Kidney epithelial cell (primary cell): ENCODE results near the gene IL20RA. TPM values are rescaled to one million over a fixed set of nuclear protein-coding genes. Genes with fewer than 3 reads are reported as not detected.
A peak's percentile ranks its signal among the peaks of the same experiment; 100 is the strongest.

ENCODE experiments used
- DNase-seq: peaks from one replicate; pipeline ENCODE4 v3.0.0-alpha.2; 2010; ENCODE audit warnings: low read depth
- H3K27me3 ChIP-seq: 2 replicates; pipeline ENCODE4 v1.6.0; 2011; ENCODE audit warnings: low read length; ENCODE audit not compliant: control insufficient read depth, insufficient read depth
- H3K36me3 ChIP-seq: 2 replicates; pipeline ENCODE4 v1.5.1; 2011; ENCODE audit warnings: low read length; ENCODE audit not compliant: control insufficient read depth, insufficient read depth
- H3K4me3 ChIP-seq: 2 replicates; pipeline ENCODE4 v1.5.1; 2011; ENCODE audit warnings: low read depth, mild to moderate bottlenecking, control low read depth, low read length
- total RNA-seq: library from RNA; depleted of rRNA; stranded (reverse); fragments of >200 nt; gene quantifications from 2 replicates; pipeline ENCODE4 v1.2.3, GENCODE V29; 2015
- TF ChIP-seq, protein P1 (sequence below): IDR thresholded peaks from 2 replicates; pipeline ENCODE4 v1.5.1; 2011; ENCODE audit warnings: mild to moderate bottlenecking, moderate library complexity, low read length, control low read depth, inconsistent platforms; ENCODE audit not compliant: insufficient read depth, poor library complexity, severe bottlenecking

IL20RA gene
- total RNA-seq, 1 donor from 2014 or later = 0.46 TPM

DNA sequence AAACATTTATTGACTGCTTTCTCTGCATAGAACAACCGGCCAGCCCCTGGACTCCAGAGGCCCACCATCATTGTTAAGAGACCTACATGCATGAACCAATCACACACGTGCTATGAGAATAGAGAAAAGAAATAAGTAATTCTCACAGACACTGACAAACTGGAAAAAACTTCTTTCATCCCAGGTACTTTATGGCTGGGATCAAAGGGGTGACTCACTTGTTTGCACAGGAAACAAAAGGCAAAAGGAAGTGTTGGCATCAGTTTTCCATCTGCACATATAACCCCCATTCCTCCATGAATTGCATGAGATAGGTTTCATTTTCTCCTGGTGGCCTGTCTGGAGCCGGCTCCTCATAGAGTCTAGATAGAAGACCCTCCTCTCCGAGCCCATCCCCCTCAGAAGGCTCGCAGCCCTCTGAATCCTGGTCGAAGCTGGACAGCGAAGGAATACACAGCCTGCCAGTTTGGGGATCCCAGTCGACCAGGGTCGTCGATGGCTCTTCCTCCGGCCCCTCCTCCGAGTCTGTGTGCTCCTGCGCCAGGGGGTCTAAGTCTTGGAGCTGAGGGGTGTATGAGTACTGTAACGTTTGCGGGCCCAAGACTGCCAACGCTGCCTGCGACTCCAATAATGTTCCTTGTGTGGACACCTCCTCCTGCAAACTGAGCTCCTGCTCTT lies 43.3 kb downstream of the IL20RA start:
- Histone ChIP-seq H3K4me3 (no peak overlapping the region), H3K27me3 (no peaks in the 10 kb centered on the region), H3K36me3 (no peaks in the 10 kb centered on the region)
- DNase-seq = peak; percentile 39
- TF ChIP-seq, protein P1, sequence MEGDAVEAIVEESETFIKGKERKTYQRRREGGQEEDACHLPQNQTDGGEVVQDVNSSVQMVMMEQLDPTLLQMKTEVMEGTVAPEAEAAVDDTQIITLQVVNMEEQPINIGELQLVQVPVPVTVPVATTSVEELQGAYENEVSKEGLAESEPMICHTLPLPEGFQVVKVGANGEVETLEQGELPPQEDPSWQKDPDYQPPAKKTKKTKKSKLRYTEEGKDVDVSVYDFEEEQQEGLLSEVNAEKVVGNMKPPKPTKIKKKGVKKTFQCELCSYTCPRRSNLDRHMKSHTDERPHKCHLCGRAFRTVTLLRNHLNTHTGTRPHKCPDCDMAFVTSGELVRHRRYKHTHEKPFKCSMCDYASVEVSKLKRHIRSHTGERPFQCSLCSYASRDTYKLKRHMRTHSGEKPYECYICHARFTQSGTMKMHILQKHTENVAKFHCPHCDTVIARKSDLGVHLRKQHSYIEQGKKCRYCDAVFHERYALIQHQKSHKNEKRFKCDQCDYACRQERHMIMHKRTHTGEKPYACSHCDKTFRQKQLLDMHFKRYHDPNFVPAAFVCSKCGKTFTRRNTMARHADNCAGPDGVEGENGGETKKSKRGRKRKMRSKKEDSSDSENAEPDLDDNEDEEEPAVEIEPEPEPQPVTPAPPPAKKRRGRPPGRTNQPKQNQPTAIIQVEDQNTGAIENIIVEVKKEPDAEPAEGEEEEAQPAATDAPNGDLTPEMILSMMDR = no peak

DNA sequence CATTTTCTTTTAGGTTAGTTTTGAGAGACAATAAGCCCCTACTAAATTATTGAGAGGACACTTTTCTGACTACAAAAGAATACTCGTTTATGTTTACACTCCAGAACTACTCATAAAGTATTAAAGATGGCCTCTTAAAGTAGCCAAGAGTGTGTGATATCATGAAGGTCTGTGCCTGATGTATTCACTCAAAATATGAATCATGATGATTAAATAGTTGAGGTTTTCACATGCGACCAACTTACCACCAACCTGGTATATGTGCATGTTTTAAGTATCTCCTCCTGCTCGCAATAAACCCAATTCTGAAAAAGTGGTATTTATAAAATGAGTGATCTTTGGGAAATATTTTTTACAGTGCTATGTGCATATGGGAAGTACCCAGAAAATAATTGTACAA lies 43.9 kb downstream of the IL20RA start:
- no peak for DNase-seq
- no peaks in the 10 kb centered on the region for H3K36me3 ChIP-seq
- TF ChIP-seq, protein P1 = no peak
- no peak overlapping the region for H3K4me3 ChIP-seq
- H3K27me3 ChIP-seq = no peaks in the 10 kb centered on the region

DNA sequence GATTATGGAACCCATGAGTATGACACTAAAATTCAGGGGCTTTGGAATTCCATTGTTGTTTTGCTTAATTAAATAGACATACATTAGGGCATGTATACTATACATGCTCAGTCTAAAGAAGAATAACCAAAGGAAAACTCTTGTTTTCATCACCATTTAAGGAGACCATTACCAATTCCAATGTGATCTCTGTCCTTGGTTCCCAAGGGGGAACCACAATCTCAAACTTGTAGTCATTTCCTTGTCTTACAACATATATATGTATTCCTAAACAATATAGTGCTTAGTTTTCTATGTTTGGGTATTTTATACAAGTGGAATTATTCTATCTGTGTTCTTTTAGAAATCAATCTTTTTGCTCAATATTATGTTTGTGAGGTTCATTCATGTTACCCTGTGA lies 49.2 kb downstream of the IL20RA start:
- H3K27me3 ChIP-seq = no peaks in the 10 kb centered on the region
- H3K4me3 ChIP-seq = no peak overlapping the region
- no peaks in the 10 kb centered on the region for H3K36me3 ChIP-seq
- no peak for DNase-seq
- TF ChIP-seq, protein P1 = no peak

DNA sequence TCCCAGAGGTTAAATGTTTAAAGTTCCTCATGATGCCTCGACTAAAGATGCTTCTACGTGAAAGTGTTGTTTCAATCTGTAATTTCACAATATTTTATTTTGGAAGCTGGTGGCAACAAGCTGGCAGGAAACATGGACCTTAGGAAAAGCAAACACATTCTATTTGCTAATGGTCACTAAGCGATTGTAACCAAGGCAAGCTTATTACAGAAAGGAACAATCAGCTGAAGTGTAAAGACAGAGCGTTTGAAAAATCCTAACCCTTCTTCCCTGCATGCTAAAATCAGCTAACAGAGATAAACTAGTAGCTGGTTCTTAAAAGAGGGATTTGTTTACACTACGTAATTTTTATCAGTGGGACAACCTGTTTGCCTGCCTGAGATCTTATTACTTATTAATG lies 50.0 kb downstream of the IL20RA start:
- Histone ChIP-seq H3K36me3 (no peaks in the 10 kb centered on the region), H3K27me3 (peaks cover 2% of the 10 kb centered on the region), H3K4me3 (no peak overlapping the region)
- no peak for DNase-seq
- TF ChIP-seq, protein P1 = no peak

DNA sequence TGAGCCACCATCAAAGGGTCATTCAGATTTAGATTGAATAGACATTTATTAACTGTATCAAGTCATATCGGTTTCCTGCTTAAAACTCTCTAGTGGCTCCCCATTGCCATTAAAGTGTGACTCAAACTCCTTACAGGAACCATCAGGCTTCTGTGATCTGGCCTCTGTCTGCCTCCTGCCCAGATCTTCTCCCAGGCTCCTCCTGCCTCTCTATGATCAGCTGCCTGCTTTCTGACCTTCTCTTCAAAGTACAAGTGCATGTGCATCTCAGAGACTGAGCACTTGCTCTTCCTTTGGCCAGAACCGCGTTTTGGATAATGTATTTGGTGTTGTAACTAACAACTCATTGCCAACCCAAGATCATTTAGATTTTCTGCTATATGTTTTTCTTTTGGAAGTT lies 52.7 kb downstream of the IL20RA start:
- Histone ChIP-seq H3K27me3 (peaks cover 10% of the 10 kb centered on the region), H3K36me3 (no peaks in the 10 kb centered on the region), H3K4me3 (no peak overlapping the region)
- DNase-seq = no peak
- TF ChIP-seq, protein P1 = no peak

DNA sequence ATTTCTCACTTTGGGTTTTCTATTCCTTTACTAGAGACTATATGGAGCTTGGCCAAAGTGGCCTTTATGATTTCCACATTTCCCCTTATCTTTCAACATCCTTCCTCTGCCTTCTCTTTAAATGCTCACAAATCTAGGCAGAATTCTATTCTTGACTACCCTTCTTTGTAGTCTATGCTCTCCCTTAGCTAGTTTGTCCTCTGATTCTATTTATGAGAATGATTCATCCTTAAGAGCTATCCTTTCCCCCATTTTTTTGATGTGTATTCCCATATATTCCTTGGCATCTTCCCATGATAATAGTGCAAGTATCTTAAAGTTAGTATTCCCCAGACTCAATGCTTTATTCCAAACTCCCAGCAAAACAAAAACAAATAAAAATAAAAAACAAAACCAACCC lies 53.1 kb downstream of the IL20RA start:
- TF ChIP-seq, protein P1 = no peak
- DNase-seq = no peak

More for the DNA sequence above, 53.1 kb downstream of the IL20RA start:
- no peak overlapping the region for H3K4me3 ChIP-seq
- no peaks in the 10 kb centered on the region for H3K36me3 ChIP-seq
- H3K27me3 ChIP-seq = peaks cover 10% of the 10 kb centered on the region
